SK-N-SH (cell line): ENCODE data around the gene MS4A8. TPM values are rescaled to one million over a fixed set of nuclear protein-coding genes. Genes with fewer than 3 reads are reported as not detected.

Experiments used
- CTCF ChIA-PET: fragments of 300-600, 350-600 bp; formaldehyde crosslinking; extraction: SDS; loops from one replicate; lab custom pipeline; 2021; lab: Yijun Ruan, JAX
- POLR2A ChIA-PET: fragments of 350-600 bp; sonication (Branson Sonifier 250); formaldehyde crosslinking; extraction: SDS; loops from one replicate; lab custom pipeline; 2020; ENCODE audit warnings: antibody characterized with exemption, inconsistent platforms; lab: Yijun Ruan, JAX
- DNase-seq: peaks from one replicate; pipeline ENCODE4 v3.0.0; 2012
- H2AFZ ChIP-seq: fragments of 200-600 bp; sonication (generic); 2 replicates; pipeline ENCODE4 v1.8.1; 2016; ENCODE audit warnings: antibody characterized with exemption, mild to moderate bottlenecking, low read depth
- H3F3A ChIP-seq: fragments of 200-600 bp; sonication (generic); replicated peaks from 2 replicates; pipeline ENCODE3; 2016; ENCODE audit warnings: antibody characterized with exemption, mild to moderate bottlenecking; ENCODE audit not compliant: insufficient read depth
- H3K27ac ChIP-seq, 2 experiments: fragments of 200-500 bp in 1 of 2; fragments of 200-600 bp in 1 of 2; sonication (Bioruptor generic) in 1 of 2; sonication (generic), shearing (Covaris generic) in 1 of 2; 2 replicates each; pipeline versions ENCODE4 v1.5.1 to v1.6.1; 2014 to 2016; ENCODE audit warnings: low read depth in 2 of 2, inconsistent platforms in 1 of 2, low read length in 1 of 2, mild to moderate bottlenecking in 1 of 2, mixed read lengths in 1 of 2
- H3K27me3 ChIP-seq: fragments of 200-600 bp; sonication (generic), shearing (Covaris generic); 2 replicates; pipeline ENCODE4 v1.6.1; 2016; ENCODE audit warnings: mixed run types; ENCODE audit not compliant: insufficient read depth
- H3K36me3 ChIP-seq, 2 experiments: fragments of 200-500 bp in 1 of 2; fragments of 200-600 bp in 1 of 2; sonication (Bioruptor generic) in 1 of 2; sonication (generic) in 1 of 2; replicated peaks in 1 of 2; 2 replicates each; pipeline versions ENCODE3 to v1.5.1; 2014 to 2016; ENCODE audit warnings: low read length in 1 of 2, mild to moderate bottlenecking in 1 of 2; ENCODE audit not compliant: insufficient read depth in 2 of 2, control insufficient read depth in 1 of 2
- H3K4me1 ChIP-seq, 2 experiments: fragments of 200-500 bp in 1 of 2; fragments of 200-600 bp in 1 of 2; sonication (Bioruptor generic) in 1 of 2; sonication (generic), shearing (Covaris generic) in 1 of 2; 2 replicates each; pipeline versions ENCODE4 v1.5.1 to v1.6.1; 2014 to 2016; ENCODE audit warnings: low read depth in 1 of 2, low read length in 1 of 2, mixed run types in 1 of 2; ENCODE audit not compliant: insufficient read depth in 2 of 2, control insufficient read depth in 1 of 2
- H3K4me2 ChIP-seq: fragments of 200-600 bp; sonication (generic), shearing (Covaris generic); 2 replicates; pipeline ENCODE4 v1.6.1; 2017; ENCODE audit warnings: mixed run types
- H3K4me3 ChIP-seq, 2 experiments: fragments of 200-500 bp in 1 of 2; fragments of 200-600 bp in 1 of 2; sonication (Bioruptor generic) in 1 of 2; sonication (generic), shearing (Covaris generic) in 1 of 2; 2 replicates each; pipeline versions ENCODE4 v1.5.1 to v1.8.1; 2014 to 2016; ENCODE audit warnings: low read depth in 2 of 2, inconsistent platforms in 1 of 2, low read length in 1 of 2, mild to moderate bottlenecking in 1 of 2, mixed read lengths in 1 of 2, moderate library complexity in 1 of 2
- H3K79me2 ChIP-seq: fragments of 200-600 bp; sonication (generic); 2 replicates; pipeline ENCODE4 v1.8.1; 2017; ENCODE audit warnings: mild to moderate bottlenecking; ENCODE audit not compliant: insufficient read depth
- H3K9ac ChIP-seq: fragments of 200-600 bp; sonication (generic); 2 replicates; pipeline ENCODE4 v1.6.1; 2017; ENCODE audit warnings: mixed run types
- H3K9me2 ChIP-seq: fragments of 200-600 bp; sonication (generic); 2 replicates; pipeline ENCODE4 v1.6.1; 2017; ENCODE audit warnings: mixed run types
- H3K9me3 ChIP-seq: fragments of 200-600 bp; sonication (generic); 2 replicates; pipeline ENCODE4 v1.6.1; 2017; ENCODE audit warnings: mixed run types, mild to moderate bottlenecking, moderate library complexity
- H4K20me1 ChIP-seq: fragments of 200-600 bp; sonication (generic); 2 replicates; pipeline ENCODE4 v1.6.1; 2017; ENCODE audit warnings: mild to moderate bottlenecking, mixed run types; ENCODE audit not compliant: insufficient read depth
- CHD2 ChIP-seq: fragments of 150-350 bp; IDR thresholded peaks from 2 replicates; pipeline ENCODE4 v1.6.1; 2018; ENCODE audit warnings: low read length; ENCODE audit not compliant: partially characterized antibody
- CTCF ChIP-seq: fragments of 200-600 bp; sonication (generic); IDR thresholded peaks from 2 replicates; pipeline ENCODE4 v1.6.1; 2017; ENCODE audit warnings: antibody characterized with exemption, mild to moderate bottlenecking, moderate library complexity
- EZH2phosphoT487 ChIP-seq: fragments of 200-600 bp; sonication (generic); IDR thresholded peaks from 2 replicates; pipeline ENCODE4 v1.6.1; 2017; ENCODE audit warnings: low read depth, mixed run types, mild to moderate bottlenecking, antibody characterized with exemption, moderate library complexity, borderline replicate concordance
- FOSL2 ChIP-seq: IDR thresholded peaks from 2 replicates; pipeline ENCODE4 v1.4.0; 2012; ENCODE audit warnings: low read depth, mild to moderate bottlenecking, moderate library complexity, borderline replicate concordance
- FOXJ3 ChIP-seq: sonication (generic); formaldehyde crosslinking; IDR thresholded peaks from 2 replicates; pipeline ENCODE4 v1.5.1; 2020; ENCODE audit warnings: mild to moderate bottlenecking, missing genetic modification reagents
- FOXM1 ChIP-seq: IDR thresholded peaks from 2 replicates; pipeline ENCODE4 v1.4.0; 2012; ENCODE audit warnings: low read depth, mild to moderate bottlenecking
- JUND ChIP-seq: IDR thresholded peaks from 2 replicates; pipeline ENCODE4 v1.4.0; 2012
- MEF2A ChIP-seq: IDR thresholded peaks from 2 replicates; pipeline ENCODE4 v1.4.0; 2012; ENCODE audit warnings: low read depth, borderline replicate concordance
- NFIC ChIP-seq: IDR thresholded peaks from 2 replicates; pipeline ENCODE4 v1.4.0; 2012; ENCODE audit warnings: borderline replicate concordance
- NRF1 ChIP-seq: IDR thresholded peaks from 2 replicates; pipeline ENCODE4 v1.6.1; 2012; ENCODE audit warnings: low read depth, mild to moderate bottlenecking, low read length
- POLR2AphosphoS5 ChIP-seq: IDR thresholded peaks from 2 replicates; pipeline ENCODE4 v1.6.1; 2012; ENCODE audit warnings: low read depth, low read length
- RAD21 ChIP-seq: IDR thresholded peaks from 2 replicates; pipeline ENCODE4 v1.6.1; 2012; ENCODE audit warnings: mild to moderate bottlenecking, low read length
- RCOR1 ChIP-seq: fragments of 150-350 bp; IDR thresholded peaks from 2 replicates; pipeline ENCODE4 v1.6.1; 2017; ENCODE audit warnings: antibody characterized with exemption, low read length
- RXRA ChIP-seq: IDR thresholded peaks from 2 replicates; pipeline ENCODE4 v1.4.0; 2012; ENCODE audit warnings: low read depth, mild to moderate bottlenecking, borderline replicate concordance
- SIN3A ChIP-seq: IDR thresholded peaks from 2 replicates; pipeline ENCODE4 v1.6.1; 2012; ENCODE audit warnings: low read depth, mild to moderate bottlenecking, low read length, moderate library complexity, borderline replicate concordance
- SMC3 ChIP-seq: IDR thresholded peaks from 2 replicates; pipeline ENCODE4 v1.6.1; 2012; ENCODE audit warnings: low read depth, low read length, improper control_type of control experiment
- TAF1 ChIP-seq: IDR thresholded peaks from 2 replicates; pipeline ENCODE4 v1.6.1; 2012; ENCODE audit warnings: low read depth, mild to moderate bottlenecking, low read length, moderate library complexity, borderline replicate concordance
- TCF12 ChIP-seq: IDR thresholded peaks from 2 replicates; pipeline ENCODE4 v1.4.0; 2012
- TEAD4 ChIP-seq: IDR thresholded peaks from 2 replicates; pipeline ENCODE4 v1.4.0; 2012; ENCODE audit warnings: mild to moderate bottlenecking, borderline replicate concordance; ENCODE audit not compliant: insufficient read depth
- USF1 ChIP-seq: IDR thresholded peaks from 2 replicates; pipeline ENCODE4 v1.4.0; 2012; ENCODE audit warnings: low read depth, borderline replicate concordance
- WGBS: methylation state at CpG from one replicate; pipeline ENCODE4 v1.1.6; 2017; ENCODE audit warnings: low lambda C conversion rate; 5-methylcytosine and 5-hydroxymethylcytosine counted together
- polyA plus RNA-seq, 3 experiments: library from polyadenylated mRNA; depleted of rRNA; stranded (reverse); fragments of >200 nt; gene quantifications; 2 replicates each; pipeline ENCODE4 v1.2.3, GENCODE V29; 2012

MS4A8 gene
- polyA plus RNA-seq, 1 of the 3 experiments (the other 2 are of a cell fraction), result not detected

- no peaks in the 10 kb centered on the region for H3F3A ChIP-seq
- no peak overlapping the region for H3K27ac ChIP-seq
- peaks cover 62% of the 10 kb centered on the region for H3K27me3 ChIP-seq
- CTCF ChIA-PET, result interaction anchor here (1.0 to 1.3 kb wide), 4 partner anchors 10 to 134 kb away, joined by 3 read pairs; no protein-coding TSS in a partner anchor
- H3K9me3 ChIP-seq, result no peaks in the 10 kb centered on the region
- no peaks in the 10 kb centered on the region for H3K79me2 ChIP-seq
- H2AFZ ChIP-seq, result no peak overlapping the region
- no peaks in the 10 kb centered on the region for H3K9me2 ChIP-seq
- no peaks in the 10 kb centered on the region for H4K20me1 ChIP-seq
- H3K4me3 ChIP-seq, result no peak overlapping the region
- H3K36me3 ChIP-seq, result no peaks in the 10 kb centered on the region
- no peaks in the 10 kb centered on the region for H3K4me1 ChIP-seq
- 13% methylated on average over 4 of the region's 4 CpGs for WGBS
- no peak overlapping the region for H3K9ac ChIP-seq
- no peak for DNase-seq
- H3K4me2 ChIP-seq, result no peak overlapping the region
- TF ChIP-seq TAF1, result no peak
- no peak for TF ChIP-seq MEF2A
- no peak for TF ChIP-seq FOXJ3 (CRISPR knock-in tag)
- TF ChIP-seq NFIC, result no peak
- TF ChIP-seq SIN3A, result no peak
- TF ChIP-seq TEAD4, result no peak
- TF ChIP-seq JUND, result no peak
- TF ChIP-seq SMC3, result no peak
- TF ChIP-seq POLR2AphosphoS5, result no peak
- no peak for TF ChIP-seq NRF1
- TF ChIP-seq RAD21, result no peak
- no peak for TF ChIP-seq FOXM1
- TF ChIP-seq RCOR1, result no peak
- no peak for TF ChIP-seq FOSL2
- TF ChIP-seq TCF12, result no peak
- TF ChIP-seq RXRA, result no peak
- TF ChIP-seq EZH2phosphoT487, result no peak
- TF ChIP-seq CTCF, result no peak
- TF ChIP-seq USF1, result no peak
- POLR2A ChIA-PET, result no interaction called here
Observed at GRCh38 chr11:60753309-60753708, 53.9 kb downstream of the MS4A8 start.

- Histone ChIP-seq H3K9me2 (no peaks in the 10 kb centered on the region), H4K20me1 (no peaks in the 10 kb centered on the region), H3K36me3 (no peaks in the 10 kb centered on the region), H3K9ac (no peak overlapping the region), H3F3A (no peaks in the 10 kb centered on the region), H3K4me1 (no peaks in the 10 kb centered on the region), H3K79me2 (no peaks in the 10 kb centered on the region), H3K4me2 (no peak overlapping the region), H3K4me3 (no peak overlapping the region), H3K27ac (no peak overlapping the region), H2AFZ (no peak overlapping the region), H3K27me3 (peaks cover 73% of the 10 kb centered on the region), H3K9me3 (no peaks in the 10 kb centered on the region)
- no peak for DNase-seq
- TF ChIP-seq TEAD4, result no peak
- TF ChIP-seq JUND, result no peak
- no peak for TF ChIP-seq POLR2AphosphoS5
- TF ChIP-seq SMC3, result no peak
- no peak for TF ChIP-seq CHD2
- TF ChIP-seq FOXM1, result no peak
- TF ChIP-seq MEF2A, result no peak
- TF ChIP-seq NRF1, result no peak
- POLR2A ChIA-PET, result no interaction called here
- 41% methylated on average over 6 of the region's 6 CpGs for WGBS
- CTCF ChIA-PET, result interaction anchor here (1.0 kb wide), 1 partner anchor 8 kb away, joined by 4 read pairs; no protein-coding TSS in a partner anchor
Observed at GRCh38 chr11:60754887-60755286, 55.5 kb downstream of the MS4A8 start.
